SU-DHL-6 (cell line): Measurements from ENCODE around the gene PRX.

Source experiments
- CTCF ChIP-seq: fragments of 200-600 bp; sonication (generic); IDR thresholded peaks from one replicate; pipeline ENCODE4 v1.5.1; 2017; ENCODE audit warnings: antibody characterized with exemption, mild to moderate bottlenecking, low read length, moderate library complexity; ENCODE audit not compliant: insufficient read depth, poor library complexity, severe bottlenecking
- EZH2phosphoT487 ChIP-seq: fragments of 200-600 bp; sonication (generic), shearing (Covaris generic); conservative IDR thresholded peaks from 2 replicates; pipeline ENCODE4 v1.6.1; 2018; ENCODE audit warnings: mild to moderate bottlenecking, antibody characterized with exemption, low read length, moderate library complexity, mixed read lengths

- TF ChIP-seq CTCF (no peak), EZH2phosphoT487 (no peak)
Observed at GRCh38 chr19:40388481-40388880, 24.7 kb downstream of the PRX start.
